ENCODE results near the gene DSCAML1.
"Not testable (repeated sequence)": the region's sequence is repeated elsewhere in the genome, so short reads cannot be mapped to it uniquely, and the experiment has no call there.

DSCAML1 gene

DNA sequence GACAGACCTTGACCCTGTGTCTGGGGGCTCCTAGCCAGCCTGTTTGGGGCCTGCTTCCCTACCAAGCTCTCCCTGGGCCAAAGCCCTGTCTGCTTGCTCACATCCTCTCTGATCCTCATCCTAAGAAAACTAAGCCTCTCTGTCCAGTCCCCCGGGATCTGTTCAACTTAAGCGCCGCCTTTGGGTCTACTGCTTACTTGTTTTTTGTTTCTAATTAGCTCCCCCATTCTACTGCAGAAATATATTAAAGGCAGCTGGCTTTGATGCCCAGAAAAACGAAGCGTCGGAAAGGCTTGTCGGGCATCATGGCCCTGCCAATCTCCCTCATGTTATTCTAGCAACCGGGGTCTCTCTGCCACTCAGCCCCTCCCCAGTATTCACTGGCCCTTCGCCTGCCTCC lies 3.4 kb downstream of the DSCAML1 start:
- no peak for DNase-seq

DNA sequence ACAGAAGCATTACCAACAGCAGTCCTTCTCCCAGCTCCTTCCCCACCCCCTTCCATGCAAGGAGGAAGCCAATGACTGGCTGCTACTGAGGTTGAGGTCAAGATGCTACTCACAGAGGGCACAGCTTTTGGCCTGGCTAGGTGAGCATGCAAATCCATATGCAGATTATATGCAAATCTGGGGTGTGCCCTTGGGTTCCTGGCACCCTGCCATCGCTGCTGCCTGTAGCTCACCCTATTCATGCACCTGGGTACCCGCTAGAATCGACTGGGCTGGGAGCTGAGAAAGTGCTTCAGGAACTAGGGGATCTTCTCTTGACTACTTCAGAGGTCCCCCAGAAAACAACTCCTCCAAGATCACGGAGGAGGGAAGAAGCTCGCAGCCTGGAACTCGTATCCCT lies 4.0 kb downstream of the DSCAML1 start:
- no peak for DNase-seq

DNA sequence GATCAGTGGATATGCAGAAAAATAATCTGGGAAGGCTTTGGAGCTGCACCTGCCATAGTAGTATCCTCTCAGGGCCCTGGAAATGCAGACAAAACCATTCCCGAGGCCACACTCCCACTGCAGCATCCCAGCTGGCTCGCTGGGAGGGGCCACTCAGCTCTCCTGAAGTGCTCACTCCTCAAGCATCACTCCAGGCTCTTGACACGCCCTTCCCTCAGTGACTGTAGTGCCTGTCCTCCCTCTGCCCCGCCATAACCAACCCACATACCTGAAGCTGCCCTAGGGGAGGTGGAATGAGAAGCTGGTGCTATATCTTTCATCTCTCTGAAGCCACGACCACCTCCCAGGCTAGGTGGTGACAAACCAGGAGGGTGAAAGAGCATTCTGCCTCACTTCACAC lies 4.8 kb downstream of the DSCAML1 start:
- DNase-seq, result no peak

DNA sequence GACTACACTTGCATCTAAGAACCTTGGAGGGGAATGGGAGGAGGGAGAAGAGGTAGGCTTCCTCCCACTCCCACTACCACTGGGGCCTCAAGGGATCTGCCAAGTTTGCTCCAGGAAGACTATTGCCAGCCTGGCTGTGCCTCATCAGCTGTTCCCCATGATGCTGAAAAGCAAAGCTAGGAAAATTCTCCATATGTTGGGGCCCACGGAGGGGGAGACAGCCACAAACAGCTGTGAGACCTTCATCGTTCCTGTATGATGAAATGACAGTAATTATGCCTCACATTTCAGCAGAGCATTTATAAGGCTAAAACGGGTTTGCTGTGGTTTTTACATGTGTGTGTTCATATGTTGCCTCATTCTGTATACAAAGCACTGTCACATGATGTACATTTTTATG lies 6.7 kb downstream of the DSCAML1 start:
- DNase-seq, result no peak

DNA sequence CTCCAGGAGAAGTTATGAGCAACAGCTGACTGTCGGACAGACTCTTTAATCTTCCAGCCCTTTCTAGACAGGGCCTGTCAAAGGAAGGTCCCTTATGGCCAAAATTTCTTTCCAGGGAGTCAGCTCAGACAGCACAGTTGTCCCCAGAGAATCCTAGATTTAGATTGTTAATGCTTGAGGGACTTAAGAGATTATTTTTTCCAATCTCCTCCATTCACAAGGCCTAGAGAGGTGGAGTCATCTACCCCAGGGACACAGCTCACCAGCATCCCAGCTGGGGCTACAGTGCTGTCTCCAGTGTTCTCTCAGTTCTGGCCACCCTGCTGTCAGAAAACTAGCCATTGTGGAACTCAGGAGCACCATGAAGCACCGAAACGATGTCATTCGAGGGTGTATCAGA lies 7.8 kb downstream of the DSCAML1 start:
- DNase-seq, result no peak

DNA sequence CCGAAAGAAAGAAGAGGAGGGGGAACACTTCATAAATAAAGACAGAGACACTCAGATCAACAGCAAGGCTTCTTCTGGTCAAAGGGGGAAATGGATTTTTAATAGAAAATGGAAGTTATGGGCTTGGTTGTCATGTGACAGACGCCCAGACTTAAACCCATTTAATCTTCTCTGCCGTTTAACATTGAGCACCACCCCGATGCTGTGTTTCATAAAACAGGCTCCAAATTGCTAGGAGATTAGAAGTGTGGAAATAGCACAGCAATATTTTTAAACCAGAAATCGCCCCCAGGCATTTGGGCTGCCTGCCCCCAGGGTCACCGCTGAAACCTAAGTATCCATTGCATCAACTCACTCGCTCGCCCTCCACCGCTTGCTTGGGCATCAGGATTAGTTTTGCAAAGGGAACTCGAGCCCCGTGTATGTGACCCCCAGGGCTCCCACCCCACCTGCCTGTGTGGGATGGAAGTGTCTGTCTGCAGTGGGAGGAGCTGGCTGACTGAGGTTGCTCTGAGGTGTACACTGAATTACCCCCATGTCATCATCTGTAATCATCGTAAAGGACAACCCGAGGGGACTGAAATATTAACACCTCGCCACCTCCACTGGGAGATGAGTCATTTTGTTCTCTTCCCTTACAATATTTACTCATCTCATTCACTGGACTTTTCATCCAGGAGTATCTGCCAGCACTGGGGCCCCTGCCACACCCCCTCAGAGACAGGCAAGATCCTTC lies 10.7 kb downstream of the DSCAML1 start:
- no peak for DNase-seq

DNA sequence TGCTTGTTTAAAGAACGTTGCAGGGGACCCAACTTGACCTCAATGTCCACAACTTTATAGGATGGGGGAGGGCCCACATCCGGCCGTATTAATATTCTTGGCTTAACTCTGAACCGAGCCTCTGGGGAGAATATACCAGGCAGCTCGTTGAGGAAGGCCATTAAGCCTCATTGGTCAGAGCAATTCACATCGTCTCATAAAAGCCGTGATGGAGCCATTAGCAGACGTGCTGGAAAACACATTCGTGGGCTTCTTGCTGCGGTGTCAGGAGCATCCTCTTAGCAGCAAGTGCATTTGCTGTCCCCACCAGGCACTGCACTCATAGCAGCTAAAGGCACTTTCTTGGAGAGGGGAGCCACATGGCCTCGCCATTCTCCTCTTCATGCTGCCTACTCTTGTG lies 14.9 kb downstream of the DSCAML1 start:
- no peak for DNase-seq

DNA sequence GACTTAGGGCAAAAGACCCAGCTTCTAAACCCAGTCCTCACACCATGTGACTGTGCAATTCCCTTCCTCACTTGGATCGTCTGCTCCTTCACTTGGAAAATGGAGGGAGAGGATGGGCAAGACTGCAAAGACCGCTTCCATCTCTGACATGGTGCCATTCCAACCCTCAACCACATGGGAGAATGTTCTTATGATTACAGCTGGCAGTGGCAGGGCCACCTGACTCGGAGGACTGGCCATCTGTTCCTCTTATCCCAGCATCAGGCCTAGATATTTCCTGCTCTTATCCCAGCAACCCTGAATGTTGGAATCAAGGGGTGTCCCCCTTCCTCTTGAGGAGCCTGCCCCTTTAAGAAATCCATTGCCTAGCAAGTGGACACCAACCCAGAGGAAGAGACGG lies 15.4 kb downstream of the DSCAML1 start:
- no peak for DNase-seq

DNA sequence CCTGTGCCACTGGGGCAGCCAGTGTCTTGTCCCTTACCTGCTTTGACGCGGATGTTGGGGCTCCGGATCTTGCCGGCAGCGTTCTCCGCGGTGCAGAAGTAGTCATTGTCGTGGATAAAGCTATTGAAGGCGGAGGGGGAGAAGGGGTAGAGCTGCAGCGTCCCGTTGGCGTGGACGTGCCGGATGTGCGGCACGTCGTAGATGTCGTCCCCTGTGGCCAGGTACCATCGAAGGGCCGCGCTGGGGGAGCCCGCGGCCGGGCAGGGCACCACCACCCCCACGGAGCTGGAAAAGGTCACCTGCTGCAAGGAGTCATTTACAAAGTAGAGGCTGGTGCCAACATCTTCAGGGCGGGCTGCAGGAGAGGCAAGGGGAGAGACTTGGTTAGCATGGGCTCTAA lies 16.6 kb downstream of the DSCAML1 start:
- no peak for DNase-seq

DNA sequence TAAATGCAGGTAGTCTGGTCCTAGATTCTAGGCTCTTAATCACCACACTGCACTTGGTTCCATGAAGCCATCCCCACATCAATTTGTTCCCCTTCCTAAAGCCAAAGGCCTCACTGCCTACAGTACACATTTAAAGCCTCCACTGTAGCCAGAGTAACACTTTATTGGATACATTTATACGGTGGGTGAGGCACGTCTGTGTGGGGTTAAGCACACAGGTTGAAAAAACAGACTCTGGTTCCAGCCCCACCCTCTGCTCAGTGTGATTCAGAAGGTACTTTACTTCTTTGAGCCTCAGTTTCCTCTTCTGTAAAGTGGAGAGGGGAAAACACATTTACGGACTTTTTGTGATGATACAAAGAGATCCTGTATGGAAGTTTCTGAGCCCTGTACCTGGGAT lies 22.5 kb downstream of the DSCAML1 start:
- DNase-seq, result no peak

DNA sequence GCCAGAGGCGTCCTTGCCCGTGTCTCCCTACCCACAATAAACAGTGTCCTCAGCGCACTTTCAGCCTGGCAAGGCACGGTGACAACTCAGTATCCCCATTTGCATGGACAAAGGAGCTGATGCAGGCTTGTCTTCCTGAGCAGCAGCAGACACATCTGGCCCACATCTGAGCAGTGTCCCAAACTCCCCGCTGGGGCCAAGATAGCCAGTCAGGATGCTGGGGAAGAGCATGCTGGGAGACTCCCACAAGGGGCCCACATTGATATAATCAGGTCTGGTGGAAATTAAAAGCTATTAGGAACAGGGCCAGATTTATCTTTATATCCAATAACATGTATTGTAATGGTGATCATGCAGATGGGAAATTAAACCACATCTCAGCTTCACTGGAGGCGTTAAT lies 24.7 kb downstream of the DSCAML1 start:
- no peak for DNase-seq

DNA sequence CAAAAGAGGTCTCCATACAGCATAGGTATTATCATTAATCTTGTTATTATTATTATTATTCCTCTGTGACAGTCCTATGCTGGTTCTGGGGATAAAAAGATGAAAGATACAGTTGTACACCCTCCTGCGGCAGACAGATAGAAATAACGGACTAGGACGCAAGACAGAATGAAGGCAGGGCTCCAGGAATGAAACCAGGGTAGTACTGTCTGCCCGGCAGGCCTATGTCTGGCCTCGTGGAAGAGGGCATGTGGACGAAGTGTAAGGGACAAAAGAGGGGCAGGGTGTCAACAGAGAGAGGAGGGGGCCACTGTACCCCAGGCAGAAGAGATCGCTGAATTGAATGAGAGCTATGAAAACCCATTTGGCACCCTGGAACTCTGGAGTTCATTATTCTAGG lies 25.2 kb downstream of the DSCAML1 start:
- no peak for DNase-seq

DNA sequence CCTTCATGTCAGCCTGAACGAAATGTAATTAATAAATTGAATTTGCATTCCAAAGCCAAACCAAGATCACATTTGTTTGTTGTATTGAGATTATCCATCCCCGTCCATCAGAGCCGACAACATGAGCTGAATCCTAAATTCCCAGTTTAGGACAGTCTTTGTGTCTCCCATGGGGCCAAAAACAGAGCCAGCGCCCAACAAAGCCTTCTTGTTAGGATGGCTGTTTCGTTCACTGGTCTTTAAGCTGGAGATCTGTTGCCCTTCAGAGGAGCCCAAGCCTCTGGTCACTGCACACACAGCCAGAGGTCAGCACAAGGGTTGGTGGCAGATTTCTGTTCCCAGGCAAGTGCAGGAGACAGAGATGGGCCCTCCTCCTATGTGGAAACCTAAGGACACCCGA lies 25.8 kb downstream of the DSCAML1 start:
- no peak for DNase-seq

DNA sequence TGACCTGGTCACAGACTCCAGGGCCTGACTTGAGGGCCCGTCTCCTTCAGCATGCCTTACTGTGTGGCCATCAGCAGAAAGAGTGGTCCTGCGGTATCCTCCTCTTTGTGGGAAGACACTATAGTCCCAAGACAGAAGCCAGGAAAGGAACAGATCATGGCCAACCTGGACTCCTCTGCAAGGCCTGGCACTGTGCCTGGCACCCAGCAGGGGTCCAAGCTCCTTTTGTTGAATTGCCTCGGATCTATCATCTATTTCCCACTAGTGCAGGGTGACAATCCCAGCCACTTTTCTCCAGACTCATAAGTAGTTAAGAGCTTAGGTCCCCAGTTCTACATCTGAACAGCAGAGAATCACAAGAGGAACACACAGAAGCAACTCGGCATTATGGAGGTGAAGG lies 27.0 kb downstream of the DSCAML1 start:
- DNase-seq, result no peak

DNA sequence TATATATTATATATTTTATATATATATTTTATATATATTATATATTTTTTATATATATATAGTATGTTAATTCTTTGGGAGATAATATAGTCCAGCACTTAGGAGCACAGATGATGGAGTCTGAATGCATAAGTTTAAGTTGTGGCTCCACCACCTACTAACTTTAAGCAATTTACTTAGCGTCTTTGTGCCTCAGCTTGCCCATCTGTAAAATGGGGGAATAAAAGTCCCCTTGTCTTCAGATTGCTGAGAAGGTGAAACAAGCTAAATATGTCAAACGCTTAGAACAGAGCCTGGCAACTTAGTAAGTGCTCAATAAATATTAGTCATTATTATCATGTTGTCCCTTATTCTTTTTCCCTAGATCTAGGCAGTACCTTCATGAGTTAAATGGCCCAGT lies 27.5 kb downstream of the DSCAML1 start:
- DNase-seq, result no peak

DNA sequence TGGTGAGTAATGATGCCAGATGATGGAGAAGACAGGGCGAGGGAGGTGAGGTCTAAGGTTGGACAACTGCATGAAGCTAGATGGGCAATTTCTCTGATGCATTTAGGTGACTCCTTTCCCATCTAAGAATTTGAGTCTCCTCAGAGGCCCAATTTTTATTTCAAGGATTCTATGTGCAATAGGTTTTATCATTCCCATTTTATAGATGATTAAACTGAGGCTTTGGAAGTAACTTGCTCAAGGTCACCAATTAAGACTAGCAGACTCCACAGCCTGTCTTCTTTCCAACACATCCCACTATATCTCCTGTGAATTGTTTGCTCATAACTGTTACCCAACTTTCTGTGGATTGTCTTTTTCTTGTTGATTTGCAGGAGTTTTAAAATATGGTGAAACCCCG lies 28.5 kb downstream of the DSCAML1 start:
- no peak for DNase-seq

DNA sequence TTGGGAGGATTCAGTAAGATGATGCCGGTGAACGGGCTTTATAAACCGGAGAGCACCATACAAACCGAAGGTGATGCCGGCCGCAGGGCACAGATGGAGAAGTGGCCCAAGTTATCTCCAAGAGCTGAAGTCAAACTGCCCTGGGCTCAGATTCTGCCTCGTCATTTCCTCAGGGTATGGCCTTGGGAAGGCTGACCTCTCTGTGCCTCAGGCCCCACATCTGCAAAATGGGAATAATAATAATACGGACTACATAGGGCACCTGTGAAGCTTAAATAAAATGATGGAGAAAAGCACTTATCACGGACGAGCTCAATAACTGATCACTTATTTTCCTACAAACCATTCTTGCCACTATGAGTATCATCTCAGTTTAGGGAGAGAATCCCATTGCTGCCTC lies 29.9 kb downstream of the DSCAML1 start:
- no peak for DNase-seq

DNA sequence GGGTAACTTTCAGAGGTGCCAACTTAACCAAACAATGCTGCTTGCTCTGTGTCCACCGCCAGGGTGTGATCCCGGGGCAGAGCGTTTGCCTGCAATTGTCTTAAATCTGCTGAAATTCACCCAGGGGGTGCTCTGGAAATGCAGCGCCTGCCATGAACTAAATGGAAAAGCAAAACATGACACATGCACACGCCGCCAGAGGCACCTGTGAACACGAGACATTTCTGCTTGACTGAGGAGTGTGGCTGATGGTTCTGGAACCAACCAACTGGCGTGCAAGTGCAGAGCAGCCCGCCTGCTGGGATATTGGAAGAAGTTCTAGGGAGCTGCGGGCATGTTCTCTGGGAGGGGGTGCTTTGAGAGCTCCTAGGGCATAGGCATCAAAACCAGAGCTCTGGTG lies 30.4 kb downstream of the DSCAML1 start:
- DNase-seq, result no peak

DNA sequence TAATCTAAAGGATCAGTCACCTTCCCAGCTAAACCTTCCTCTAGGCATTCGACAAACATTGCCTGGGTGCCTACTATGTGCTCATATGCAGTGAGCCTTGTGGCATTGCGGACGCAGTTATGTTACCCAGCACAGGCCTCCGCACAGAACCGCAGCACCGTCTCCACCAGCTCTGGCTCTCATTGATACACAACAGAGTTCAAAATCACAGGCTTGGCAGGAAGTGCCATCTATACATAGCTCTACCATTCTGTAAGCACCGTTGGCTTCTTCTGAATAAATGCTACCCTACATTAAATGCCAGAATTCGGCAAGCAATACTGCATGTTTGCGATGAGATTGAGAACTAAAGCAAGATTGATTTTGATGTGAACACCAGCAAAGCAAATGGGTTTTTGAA lies 31.0 kb downstream of the DSCAML1 start:
- DNase-seq, result no peak

DNA sequence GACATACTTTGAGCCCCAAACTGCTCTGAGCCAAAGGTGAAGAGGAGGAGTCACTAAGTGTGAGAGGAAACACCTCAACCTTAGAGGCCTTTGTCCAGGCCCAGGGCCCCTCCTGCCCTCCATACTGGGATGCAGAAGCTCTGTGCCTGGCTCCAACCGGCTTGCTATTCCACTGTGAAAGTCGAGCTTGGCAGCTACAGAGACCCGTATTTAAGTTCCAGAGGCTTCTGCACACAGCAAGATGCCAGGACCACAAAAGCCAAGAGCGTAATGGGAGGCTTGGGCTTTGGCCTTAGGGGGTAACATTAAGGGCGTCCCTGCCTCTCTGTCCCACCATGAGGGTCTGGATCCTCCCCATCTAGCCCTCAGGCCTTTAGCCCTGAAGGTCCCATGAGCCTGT lies 31.9 kb downstream of the DSCAML1 start:
- no peak for DNase-seq

DNA sequence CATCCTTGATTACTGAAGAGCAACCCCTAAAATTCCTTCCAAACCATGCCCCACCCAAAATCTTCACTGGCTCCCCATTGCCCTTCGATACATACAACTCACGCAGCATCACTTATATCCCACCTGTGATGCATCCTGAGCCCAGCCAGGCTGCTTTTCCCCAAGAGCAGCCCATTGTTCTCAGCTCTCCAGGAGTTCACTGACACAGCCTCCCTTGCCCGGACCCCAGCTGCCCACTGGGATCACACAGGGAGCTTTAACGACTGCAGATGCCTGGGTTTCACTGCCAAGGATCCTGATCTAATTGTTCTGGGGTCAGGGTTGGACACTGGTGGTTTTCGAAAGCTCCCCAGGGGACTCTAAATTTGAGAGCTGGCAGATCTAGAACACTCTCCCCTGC lies 33.6 kb downstream of the DSCAML1 start:
- DNase-seq, result not testable (repeated sequence)

DNA sequence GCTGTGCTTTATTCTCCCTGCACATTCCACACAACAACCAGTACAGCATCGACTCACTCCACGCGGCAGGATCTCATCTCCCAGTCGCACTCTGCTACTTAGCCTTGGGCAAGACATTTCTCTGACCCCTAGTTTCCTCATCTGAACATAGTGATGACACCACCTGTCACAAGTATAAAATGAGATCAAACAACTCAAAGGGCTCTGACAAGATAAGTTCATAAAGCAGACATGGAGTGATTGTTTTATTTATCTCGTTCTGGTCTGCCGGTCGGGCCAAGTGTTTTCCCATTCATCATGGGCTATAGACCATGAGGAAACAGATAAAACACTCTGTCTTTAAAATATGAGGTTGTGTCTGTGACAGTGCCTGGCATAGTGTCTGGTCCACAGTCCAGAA lies 35.0 kb downstream of the DSCAML1 start:
- no peak for DNase-seq

DNA sequence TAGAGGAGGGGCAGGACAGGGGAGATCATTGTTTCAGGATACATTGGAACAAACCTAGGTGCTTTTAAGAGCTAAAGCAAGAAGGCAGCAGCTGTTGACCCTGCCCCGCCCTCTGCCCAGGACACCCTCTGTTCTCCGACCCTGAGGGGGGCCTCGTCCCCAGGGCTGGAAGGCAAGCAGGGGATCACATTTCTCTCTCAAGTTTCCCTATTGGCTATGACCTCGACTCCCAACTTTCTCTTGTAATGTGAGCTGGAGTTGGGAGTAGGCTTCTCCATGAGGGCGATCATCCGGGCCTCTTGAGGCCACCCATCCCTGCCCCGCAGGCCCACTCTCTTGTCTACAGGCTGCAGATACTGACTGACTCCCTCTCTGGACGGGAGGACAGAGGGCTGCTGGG lies 37.7 kb downstream of the DSCAML1 start:
- DNase-seq, result no peak

DNA sequence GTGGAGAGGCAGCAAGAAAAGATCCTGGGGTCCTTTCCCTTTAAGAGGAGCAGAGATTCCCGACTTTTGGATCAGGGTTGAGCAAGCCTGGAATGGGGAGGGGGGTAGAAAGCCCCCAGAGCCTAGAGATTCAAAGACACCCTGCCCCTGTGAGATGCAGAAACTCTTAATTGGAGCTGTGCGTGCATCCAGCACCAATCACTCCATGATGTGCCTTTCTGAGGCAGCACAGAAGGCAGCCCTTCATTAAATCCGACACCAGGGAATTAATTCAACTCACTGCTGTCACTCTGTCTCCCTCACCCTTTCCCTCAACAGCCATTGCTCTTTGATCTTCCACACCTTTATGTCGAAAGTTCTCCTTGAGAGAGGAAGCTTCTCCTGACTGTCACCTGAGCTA lies 43.0 kb downstream of the DSCAML1 start:
- no peak for DNase-seq

DNA sequence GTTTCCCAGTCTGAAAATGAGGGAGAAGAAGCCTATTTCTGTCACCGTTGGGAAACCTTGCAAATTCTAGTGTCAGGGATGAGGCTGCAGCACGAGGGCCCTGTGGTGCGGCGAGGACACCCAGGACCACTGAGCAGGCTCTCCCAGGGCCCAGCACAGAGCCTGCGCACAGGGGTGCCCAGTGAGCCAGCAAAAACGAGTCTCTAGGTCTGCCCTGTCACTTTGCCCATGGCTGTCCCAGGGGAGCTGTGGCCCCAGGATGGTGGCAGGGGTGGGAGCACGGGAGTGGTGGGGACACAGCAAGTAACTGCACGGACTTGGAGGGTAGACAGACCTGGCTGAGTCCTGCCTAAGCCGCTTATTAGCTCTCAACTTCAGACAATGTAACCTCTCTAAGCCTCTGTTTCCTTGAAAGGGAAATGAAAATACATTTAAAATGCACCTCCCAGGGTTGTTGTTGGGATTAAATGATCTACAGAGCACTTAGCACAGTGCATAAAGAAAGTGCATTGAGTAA lies 44.2 kb downstream of the DSCAML1 start:
- no peak for DNase-seq

Data from CD4-positive, alpha-beta T cell treated with Interleukin-17A for 1 hour (primary cell).